Tibial artery (tissue), 4 donors: Measurements from ENCODE around the gene VSNL1.

ENCODE experiments used
- DNase-seq, 2 donors: peaks; one replicate each; pipeline ENCODE4 v3.0.0-alpha.2; 2019
- H3K27ac ChIP-seq, 2 donors: fragments of 200-600 bp; sonication (generic) in 1 of 2; 1 replicate in 1 of 2; 2 replicates in 1 of 2; pipeline ENCODE4 v1.5.1; 2018 to 2019; ENCODE audit warnings: mild to moderate bottlenecking in 1 of 2
- H3K27me3 ChIP-seq, 2 donors: fragments of 200-600 bp; sonication (generic) in 1 of 2; one replicate each; pipeline versions ENCODE4 v1.5.1 to v1.6.0; 2016 to 2019
- H3K36me3 ChIP-seq, 3 donors: fragments of 200-600 bp; sonication (generic) in 2 of 3; one replicate each; pipeline ENCODE4 v1.5.1; 2016 to 2019; ENCODE audit warnings: mild to moderate bottlenecking in 2 of 3
- H3K4me1 ChIP-seq, 4 donors: fragments of 200-600 bp; sonication (generic) in 2 of 4; 1 replicate in 3 of 4; 2 replicates in 1 of 4; pipeline ENCODE4 v1.5.1; 2016 to 2019
- H3K4me3 ChIP-seq, 2 donors: fragments of 200-600 bp; sonication (generic) in 1 of 2; 1 replicate in 1 of 2; 2 replicates in 1 of 2; pipeline ENCODE4 v1.5.1; 2018 to 2019; ENCODE audit warnings: mild to moderate bottlenecking in 2 of 2
- H3K9me3 ChIP-seq, 3 donors: fragments of 200-600 bp; sonication (generic) in 1 of 3; one replicate each; pipeline ENCODE4 v1.5.1; 2016 to 2019
- CTCF ChIP-seq, 2 experiments: fragments of 200-600 bp in 1 of 2; fragments of 450-650 bp in 1 of 2; IDR thresholded peaks; one replicate each; pipeline ENCODE4 v1.5.1; 2017 to 2019; ENCODE audit warnings: antibody characterized with exemption in 2 of 2, mild to moderate bottlenecking in 1 of 2, moderate library complexity in 1 of 2
- intact Hi-C: fragments of 100-400 bp; cut with DNase I; formaldehyde crosslinking; loops from one replicate; pipeline ENCODE4 v1.15.0; 2023; ENCODE audit warnings: low total_unique reads

VSNL1 gene

GRCh38 chr2:17657759-17658158 lies 117.3 kb downstream of the VSNL1 start:
- H3K27ac ChIP-seq: no peak overlapping the region
- H3K4me3 ChIP-seq: no peak overlapping the region
- intact Hi-C loops: no loop called here
- no peaks in the 10 kb centered on the region for H3K9me3 ChIP-seq
- peaks cover 0 to 6% (median 4%) of the 10 kb centered on the region in 3 donors for H3K36me3 ChIP-seq
- no peak for DNase-seq
- no peaks in the 10 kb centered on the region for H3K4me1 ChIP-seq
- TF ChIP-seq CTCF (IDR thresholded peaks at IDR 0.05): no peak
- H3K27me3 ChIP-seq: no peaks in the 10 kb centered on the region

GRCh38 chr2:17658251-17658843 lies 117.9 kb downstream of the VSNL1 start:
- H3K4me1 ChIP-seq: no peaks in the 10 kb centered on the region
- H3K9me3 ChIP-seq: no peaks in the 10 kb centered on the region
- no peak for TF ChIP-seq CTCF (IDR thresholded peaks at IDR 0.05)
- intact Hi-C loops: no loop called here
- H3K36me3 ChIP-seq: peaks cover 4 to 6% (median 4%) of the 10 kb centered on the region in 3 donors
- no peaks in the 10 kb centered on the region for H3K27me3 ChIP-seq
- H3K4me3 ChIP-seq: no peak overlapping the region
- no peak for DNase-seq
- H3K27ac ChIP-seq: no peak overlapping the region

GRCh38 chr2:17660219-17660618 lies 119.7 kb downstream of the VSNL1 start:
- Histone ChIP-seq H3K4me3 (no peak overlapping the region), H3K27ac (no peak overlapping the region), H3K36me3 (peaks cover 10 to 23% (median 19%) of the 10 kb centered on the region in 3 donors), H3K9me3 (no peaks in the 10 kb centered on the region), H3K4me1 (no peaks in the 10 kb centered on the region), H3K27me3 (no peaks in the 10 kb centered on the region)
- intact Hi-C loops: no loop called here
- no peak for TF ChIP-seq CTCF (IDR thresholded peaks at IDR 0.05)
- DNase-seq: no peak

- Histone ChIP-seq H3K27me3 (no peaks in the 10 kb centered on the region), H3K4me3 (no peak overlapping the region), H3K36me3 (peaks cover 23 to 30% (median 23%) of the 10 kb centered on the region in 3 donors), H3K9me3 (no peaks in the 10 kb centered on the region), H3K27ac (no peak overlapping the region), H3K4me1 (no peaks in the 10 kb centered on the region)
- intact Hi-C loops: no loop called here
- DNase-seq: no peak
- TF ChIP-seq CTCF (IDR thresholded peaks at IDR 0.05): no peak
Measured at GRCh38 chr2:17661460-17661859, 121.0 kb downstream of the VSNL1 start.

GRCh38 chr2:17662723-17663122 lies 122.2 kb downstream of the VSNL1 start:
- Histone ChIP-seq H3K9me3 (no peaks in the 10 kb centered on the region), H3K27me3 (no peaks in the 10 kb centered on the region), H3K36me3 (peaks cover 26 to 34% (median 30%) of the 10 kb centered on the region in 3 donors), H3K27ac (no peak overlapping the region), H3K4me1 (no peaks in the 10 kb centered on the region), H3K4me3 (no peak overlapping the region)
- intact Hi-C loops: no loop called here
- no peak for TF ChIP-seq CTCF (IDR thresholded peaks at IDR 0.05)
- DNase-seq: no peak

- DNase-seq: no peak
- peaks cover 30 to 36% (median 34%) of the 10 kb centered on the region in 3 donors for H3K36me3 ChIP-seq
- TF ChIP-seq CTCF (IDR thresholded peaks at IDR 0.05): no peak
Measured at GRCh38 chr2:17664534-17664933, 124.0 kb downstream of the VSNL1 start.

More at GRCh38 chr2:17664534-17664933, 124.0 kb downstream of the VSNL1 start:
- Histone ChIP-seq H3K4me3 (no peak overlapping the region), H3K9me3 (no peaks in the 10 kb centered on the region), H3K27me3 (no peaks in the 10 kb centered on the region), H3K4me1 (no peaks in the 10 kb centered on the region), H3K27ac (no peak overlapping the region)
- intact Hi-C loops: no loop called here
